ENCODE measurements around the gene SMCHD1.

- TF ChIP-seq, protein P1, sequence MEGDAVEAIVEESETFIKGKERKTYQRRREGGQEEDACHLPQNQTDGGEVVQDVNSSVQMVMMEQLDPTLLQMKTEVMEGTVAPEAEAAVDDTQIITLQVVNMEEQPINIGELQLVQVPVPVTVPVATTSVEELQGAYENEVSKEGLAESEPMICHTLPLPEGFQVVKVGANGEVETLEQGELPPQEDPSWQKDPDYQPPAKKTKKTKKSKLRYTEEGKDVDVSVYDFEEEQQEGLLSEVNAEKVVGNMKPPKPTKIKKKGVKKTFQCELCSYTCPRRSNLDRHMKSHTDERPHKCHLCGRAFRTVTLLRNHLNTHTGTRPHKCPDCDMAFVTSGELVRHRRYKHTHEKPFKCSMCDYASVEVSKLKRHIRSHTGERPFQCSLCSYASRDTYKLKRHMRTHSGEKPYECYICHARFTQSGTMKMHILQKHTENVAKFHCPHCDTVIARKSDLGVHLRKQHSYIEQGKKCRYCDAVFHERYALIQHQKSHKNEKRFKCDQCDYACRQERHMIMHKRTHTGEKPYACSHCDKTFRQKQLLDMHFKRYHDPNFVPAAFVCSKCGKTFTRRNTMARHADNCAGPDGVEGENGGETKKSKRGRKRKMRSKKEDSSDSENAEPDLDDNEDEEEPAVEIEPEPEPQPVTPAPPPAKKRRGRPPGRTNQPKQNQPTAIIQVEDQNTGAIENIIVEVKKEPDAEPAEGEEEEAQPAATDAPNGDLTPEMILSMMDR (conservative IDR thresholded peaks at IDR 0.05; ENCODE audit: low read depth, low read length) = no peak
- no peak for TF ChIP-seq EZH2phosphoT487 (IDR thresholded peaks at IDR 0.05; ENCODE audit: borderline replicate concordance, low read length)
- no peak for TF ChIP-seq EZH2 (IDR thresholded peaks at IDR 0.05; ENCODE audit: low read length, unreplicated experiment)
These were observed 191.2 kb downstream of the SMCHD1 start, which contains the start of gene EMILIN2 for GRCh38 chr18:2846636-2847316.
